ENCODE results near the gene PARVB.

The PARVB gene

DNA sequence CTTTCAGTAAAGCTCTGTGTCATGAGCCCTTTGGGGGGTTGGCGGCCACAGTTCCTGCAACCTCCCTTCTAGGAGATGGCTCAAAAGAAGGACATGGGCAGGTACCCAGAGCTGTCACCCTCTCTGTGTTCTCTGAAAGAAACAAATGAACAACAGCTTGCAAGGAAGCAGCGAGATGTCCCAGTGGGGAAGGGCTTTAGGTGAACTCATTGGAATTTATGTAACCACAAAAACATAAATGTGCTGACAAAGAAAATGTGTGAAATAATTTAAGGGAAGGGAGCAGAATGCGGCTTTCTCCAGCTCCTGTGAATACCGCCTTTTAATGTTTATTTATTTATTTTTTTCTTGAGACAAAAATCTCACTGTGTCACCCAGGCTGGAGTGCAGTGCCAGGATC, 159.9 kb downstream of the PARVB start:
- H3K4me3 ChIP-seq (ENCODE audit: low read depth, low read length) = no peak overlapping the region
- TF ChIP-seq, protein P1, sequence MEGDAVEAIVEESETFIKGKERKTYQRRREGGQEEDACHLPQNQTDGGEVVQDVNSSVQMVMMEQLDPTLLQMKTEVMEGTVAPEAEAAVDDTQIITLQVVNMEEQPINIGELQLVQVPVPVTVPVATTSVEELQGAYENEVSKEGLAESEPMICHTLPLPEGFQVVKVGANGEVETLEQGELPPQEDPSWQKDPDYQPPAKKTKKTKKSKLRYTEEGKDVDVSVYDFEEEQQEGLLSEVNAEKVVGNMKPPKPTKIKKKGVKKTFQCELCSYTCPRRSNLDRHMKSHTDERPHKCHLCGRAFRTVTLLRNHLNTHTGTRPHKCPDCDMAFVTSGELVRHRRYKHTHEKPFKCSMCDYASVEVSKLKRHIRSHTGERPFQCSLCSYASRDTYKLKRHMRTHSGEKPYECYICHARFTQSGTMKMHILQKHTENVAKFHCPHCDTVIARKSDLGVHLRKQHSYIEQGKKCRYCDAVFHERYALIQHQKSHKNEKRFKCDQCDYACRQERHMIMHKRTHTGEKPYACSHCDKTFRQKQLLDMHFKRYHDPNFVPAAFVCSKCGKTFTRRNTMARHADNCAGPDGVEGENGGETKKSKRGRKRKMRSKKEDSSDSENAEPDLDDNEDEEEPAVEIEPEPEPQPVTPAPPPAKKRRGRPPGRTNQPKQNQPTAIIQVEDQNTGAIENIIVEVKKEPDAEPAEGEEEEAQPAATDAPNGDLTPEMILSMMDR (IDR thresholded peaks at IDR 0.05; ENCODE audit: low read depth, low read length) = no peak

DNA sequence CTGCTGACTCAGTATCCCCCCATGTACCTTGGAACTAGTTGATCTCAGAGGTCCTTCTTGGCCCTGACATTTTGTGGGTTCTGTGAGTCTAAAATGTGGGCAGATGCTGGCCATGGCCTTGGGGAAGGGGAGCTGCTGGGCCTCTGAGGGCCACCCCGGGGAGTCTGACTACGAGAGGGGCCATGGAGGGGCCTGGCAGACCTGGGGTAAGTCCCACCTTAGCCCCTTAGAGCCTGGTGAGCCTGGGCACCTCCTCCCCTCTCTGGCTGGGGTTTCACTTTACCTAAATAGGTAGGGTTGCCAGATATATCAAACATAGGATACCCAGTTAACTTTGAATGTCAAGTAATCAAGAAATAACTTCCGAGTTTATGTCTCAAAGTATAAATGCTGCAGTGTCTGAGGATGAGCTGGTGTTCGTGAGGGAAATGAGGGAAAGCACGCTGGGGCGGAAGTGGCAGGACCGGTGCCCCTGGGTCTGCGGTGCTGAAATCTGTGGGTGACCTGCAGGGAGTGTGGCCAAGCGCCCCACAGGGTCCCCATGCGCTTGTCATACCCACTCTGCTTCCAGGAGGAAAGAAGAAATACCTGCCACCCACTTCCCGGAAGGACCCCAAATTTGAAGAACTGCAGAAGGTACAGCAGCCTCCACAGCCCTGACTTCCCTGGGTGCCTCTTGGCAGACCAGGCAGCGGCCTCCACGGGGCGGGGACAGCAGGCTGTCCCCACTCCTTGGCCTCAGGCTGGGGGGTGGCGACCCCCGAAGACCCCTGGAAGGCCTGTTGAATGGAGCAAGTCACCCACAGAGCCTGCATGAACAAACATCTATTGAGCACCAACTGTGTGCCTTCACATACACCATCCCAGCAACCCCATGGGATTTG, 161.4 kb downstream of the PARVB start:
- H3K4me3 ChIP-seq (ENCODE audit: low read depth, low read length) = no peak overlapping the region
- TF ChIP-seq, protein P1 (IDR thresholded peaks at IDR 0.05; ENCODE audit: low read depth, low read length) = no peak

- TF ChIP-seq, protein P1 (IDR thresholded peaks at IDR 0.05; ENCODE audit: low read depth, low read length) = no peak
- no peak overlapping the region for H3K4me3 ChIP-seq (ENCODE audit: low read depth, low read length)
These were observed 162.0 kb downstream of the PARVB start for GRCh38 chr22:44186121-44186510.

DNA sequence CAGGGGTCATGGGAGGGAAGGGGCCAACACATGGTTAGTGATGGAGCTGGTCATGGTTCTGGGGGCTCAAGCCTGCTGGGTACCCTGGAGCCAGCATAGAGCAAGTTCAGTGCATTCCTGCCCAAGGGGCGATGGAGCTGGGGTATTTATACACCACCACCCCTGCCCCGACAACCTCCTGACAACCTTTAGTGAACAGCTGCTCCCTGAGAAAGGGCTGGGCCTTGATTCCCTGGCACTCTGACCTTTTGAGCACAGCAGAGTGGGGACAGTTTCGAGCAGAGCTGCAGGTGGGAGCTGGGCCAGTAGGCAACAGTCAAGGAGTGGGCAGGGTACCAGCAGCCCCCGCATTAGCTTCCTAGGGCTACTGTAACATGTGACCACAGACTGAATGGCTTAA, 162.6 kb downstream of the PARVB start:
- no peak overlapping the region for H3K4me3 ChIP-seq (ENCODE audit: low read depth, low read length)
- TF ChIP-seq, protein P1 (IDR thresholded peaks at IDR 0.05; ENCODE audit: low read depth, low read length) = no peak

- no peak overlapping the region for H3K4me3 ChIP-seq (ENCODE audit: low read depth, low read length)
- TF ChIP-seq, protein P1 (IDR thresholded peaks at IDR 0.05; ENCODE audit: low read depth, low read length) = no peak
These were observed 163.6 kb downstream of the PARVB start for GRCh38 chr22:44187652-44188230.

GRCh38 chr22:44188316-44188715, 164.2 kb downstream of the PARVB start:
- TF ChIP-seq, protein P1 (IDR thresholded peaks at IDR 0.05; ENCODE audit: low read depth, low read length) = no peak
- H3K4me3 ChIP-seq (ENCODE audit: low read depth, low read length) = no peak overlapping the region

DNA sequence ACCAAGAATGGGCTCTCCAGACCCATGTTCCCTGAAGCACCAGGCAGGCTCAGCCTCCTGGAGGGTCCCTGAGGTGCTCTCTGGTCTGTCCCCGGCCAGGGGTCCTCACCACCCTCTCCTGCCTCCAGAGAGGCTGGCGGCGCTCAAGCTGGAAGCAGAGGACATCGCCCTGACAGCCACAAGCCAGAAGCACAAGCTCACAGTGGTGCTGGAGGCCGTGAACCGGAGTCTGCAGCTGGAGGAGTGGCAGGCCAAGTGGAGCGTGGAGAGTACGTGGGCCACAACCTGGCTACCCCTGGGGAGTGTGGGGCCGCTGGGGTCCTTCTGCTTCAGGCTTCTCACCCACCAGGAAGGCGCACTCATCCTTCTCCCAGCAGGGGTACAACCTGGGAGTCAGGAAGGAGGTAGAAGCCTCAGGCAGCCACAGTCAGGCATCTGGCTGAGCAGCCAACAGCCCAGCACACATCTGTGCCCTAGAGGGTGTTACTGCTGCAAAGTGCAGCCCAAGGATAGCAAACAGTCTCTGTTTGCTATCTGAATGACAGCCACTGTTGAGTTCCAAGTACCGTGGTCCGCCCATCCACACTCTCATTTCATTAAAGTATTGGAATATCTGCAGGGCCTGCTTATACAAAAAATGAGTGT, 165.0 kb downstream of the PARVB start:
- TF ChIP-seq, protein P1 (IDR thresholded peaks at IDR 0.05; ENCODE audit: low read depth, low read length) = no peak

More for the DNA sequence above, 165.0 kb downstream of the PARVB start:
- no peak overlapping the region for H3K4me3 ChIP-seq (ENCODE audit: low read depth, low read length)
